GM23338 (cell line): ENCODE measurements around the gene MTHFR. TPM values are rescaled to one million over a fixed set of nuclear protein-coding genes. Genes with fewer than 3 reads are reported as not detected.

Experiments
- ATAC-seq: fragments of 200-7000 bp; cut with Tn5 transposase; 3 replicates; pipeline ENCODE4 v1.9.1; 2020
- DNase-seq: peaks from one replicate; pipeline ENCODE4 v3.0.0-alpha.2; 2015; ENCODE audit warnings: low spot score
- H2AFZ ChIP-seq: fragments of 200-600 bp; sonication (generic); 2 replicates; pipeline ENCODE4 v1.8.0; 2016; ENCODE audit warnings: antibody characterized with exemption, mild to moderate bottlenecking, moderate library complexity
- H3F3A ChIP-seq: fragments of 200-600 bp; sonication (generic); replicated peaks from 2 replicates; pipeline ENCODE4 v1.8.0; 2017; ENCODE audit warnings: antibody characterized with exemption, mixed run types, low read depth
- H3K27ac ChIP-seq: fragments of 200-600 bp; sonication (generic); 2 replicates; pipeline ENCODE4 v1.6.1; 2016; ENCODE audit warnings: low read depth
- H3K27me3 ChIP-seq: fragments of 200-600 bp; sonication (generic); 2 replicates; pipeline ENCODE4 v1.8.0; 2016; ENCODE audit warnings: mild to moderate bottlenecking, mixed run types, moderate library complexity; ENCODE audit not compliant: insufficient read depth
- H3K36me3 ChIP-seq: fragments of 200-600 bp; sonication (generic); 2 replicates; pipeline ENCODE4 v1.8.0; 2016; ENCODE audit warnings: mild to moderate bottlenecking; ENCODE audit not compliant: insufficient read depth
- H3K4me1 ChIP-seq: fragments of 200-600 bp; sonication (generic); 2 replicates; pipeline ENCODE4 v1.8.0; 2016; ENCODE audit warnings: mild to moderate bottlenecking, moderate library complexity; ENCODE audit not compliant: insufficient read depth
- H3K4me2 ChIP-seq: fragments of 200-600 bp; sonication (generic); 2 replicates; pipeline ENCODE4 v1.7.1; 2017; ENCODE audit warnings: mixed run types
- H3K4me3 ChIP-seq: fragments of 200-600 bp; sonication (generic); 2 replicates; pipeline ENCODE4 v1.6.1; 2016; ENCODE audit warnings: mixed run types
- H3K79me2 ChIP-seq: fragments of 200-600 bp; sonication (generic); replicated peaks from 2 replicates; pipeline ENCODE4 v1.8.0; 2017; ENCODE audit warnings: mild to moderate bottlenecking; ENCODE audit not compliant: insufficient read depth
- H3K9me2 ChIP-seq: fragments of 200-600 bp; sonication (generic); 2 replicates; pipeline ENCODE4 v1.8.0; 2017; ENCODE audit not compliant: insufficient read depth
- H4K20me1 ChIP-seq: fragments of 200-600 bp; sonication (generic); replicated peaks from 2 replicates; pipeline ENCODE4 v1.8.0; 2017; ENCODE audit warnings: mild to moderate bottlenecking; ENCODE audit not compliant: insufficient read depth
- H3K27ac Mint-ChIP-seq: 2 replicates; pipeline ENCODE4 v1.8.0; 2020; ENCODE audit warnings: inconsistent platforms, mild to moderate bottlenecking, moderate library complexity, mixed read lengths
- H3K27me3 Mint-ChIP-seq: 3 replicates; pipeline ENCODE4 v1.8.0; 2022; ENCODE audit warnings: low read depth, mild to moderate bottlenecking, moderate library complexity, mixed read lengths, inconsistent platforms; ENCODE audit not compliant: insufficient read depth, poor library complexity
- H3K36me3 Mint-ChIP-seq: 3 replicates; pipeline ENCODE4 v1.8.0; 2021; ENCODE audit warnings: low read depth, mild to moderate bottlenecking, inconsistent platforms, moderate library complexity, mixed read lengths
- H3K4me1 Mint-ChIP-seq: 3 replicates; pipeline ENCODE4 v1.8.0; 2020; ENCODE audit warnings: mild to moderate bottlenecking, inconsistent platforms, mixed read lengths
- H3K4me3 Mint-ChIP-seq: 3 replicates; pipeline ENCODE4 v1.8.0; 2021; ENCODE audit warnings: moderate library complexity, mild to moderate bottlenecking, inconsistent platforms, mixed read lengths
- H3K9me3 Mint-ChIP-seq: 3 replicates; pipeline ENCODE4 v1.8.0; 2020; ENCODE audit warnings: moderate library complexity, mild to moderate bottlenecking, inconsistent platforms, mixed read lengths
- CREB1 ChIP-seq: fragments of 250-450 bp; sonication (Bioruptor Pico); IDR thresholded peaks from 2 replicates; pipeline ENCODE4 v1.5.0; 2020; ENCODE audit warnings: low read depth, mild to moderate bottlenecking, moderate library complexity
- EZH2 ChIP-seq: fragments of 200-600 bp; sonication (generic); IDR thresholded peaks from one replicate; pipeline ENCODE4 v1.8.0; 2017; ENCODE audit warnings: antibody characterized with exemption, mild to moderate bottlenecking, low read depth; ENCODE audit not compliant: unreplicated experiment
- EZH2phosphoT487 ChIP-seq: fragments of 200-600 bp; sonication (generic); IDR thresholded peaks from one replicate; pipeline ENCODE4 v1.8.1; 2018; ENCODE audit warnings: antibody characterized with exemption; ENCODE audit not compliant: unreplicated experiment
- JUNB ChIP-seq: IDR thresholded peaks from one replicate; pipeline ENCODE4 v1.6.1; 2016; ENCODE audit warnings: antibody characterized with exemption; ENCODE audit not compliant: unreplicated experiment
- NANOG ChIP-seq: IDR thresholded peaks from 2 replicates; pipeline ENCODE4 v1.6.1; 2016; ENCODE audit warnings: antibody characterized with exemption, borderline replicate concordance
- POLR2AphosphoS5 ChIP-seq: IDR thresholded peaks from 2 replicates; pipeline ENCODE4 v1.6.1; 2016; ENCODE audit warnings: antibody characterized with exemption, low read depth
- REST ChIP-seq: IDR thresholded peaks from one replicate; pipeline ENCODE4 v1.6.1; 2018; ENCODE audit warnings: antibody characterized with exemption; ENCODE audit not compliant: unreplicated experiment
- STAT1 ChIP-seq: IDR thresholded peaks from one replicate; pipeline ENCODE4 v1.6.1; 2016; ENCODE audit warnings: antibody characterized with exemption; ENCODE audit not compliant: unreplicated experiment
- ZNF114 ChIP-seq: fragments of 250-450 bp; sonication (Bioruptor Pico); IDR thresholded peaks from 2 replicates; pipeline ENCODE4 v1.5.0; 2020; ENCODE audit warnings: mild to moderate bottlenecking, moderate library complexity
- ZNF331 ChIP-seq: fragments of 250-450 bp; sonication (Bioruptor Pico); IDR thresholded peaks from 2 replicates; pipeline ENCODE4 v1.5.0; 2020; ENCODE audit warnings: low read depth, mild to moderate bottlenecking, moderate library complexity
- polyA plus RNA-seq: library from polyadenylated mRNA; unstranded; fragments of >200 nt; fragmentation: Nextera tagmentation; extraction: Ambion mirVana; gene quantifications from 2 replicates; pipeline ENCODE4 v1.2.1, GENCODE V29; 2016
- total RNA-seq: library from RNA; depleted of rRNA; stranded (reverse); fragments of >200 nt; shearing (Covaris generic); gene quantifications from 2 replicates; pipeline ENCODE4 v1.2.3, GENCODE V29; 2014
- TF ChIP-seq, protein P1 (sequence below): IDR thresholded peaks from 2 replicates; pipeline ENCODE4 v1.6.1; 2016; ENCODE audit warnings: antibody characterized with exemption

Gene MTHFR
- total and polyA plus RNA-seq, 2 experiments from 2014 or later, result 6.9 to 21.6 TPM

DNA sequence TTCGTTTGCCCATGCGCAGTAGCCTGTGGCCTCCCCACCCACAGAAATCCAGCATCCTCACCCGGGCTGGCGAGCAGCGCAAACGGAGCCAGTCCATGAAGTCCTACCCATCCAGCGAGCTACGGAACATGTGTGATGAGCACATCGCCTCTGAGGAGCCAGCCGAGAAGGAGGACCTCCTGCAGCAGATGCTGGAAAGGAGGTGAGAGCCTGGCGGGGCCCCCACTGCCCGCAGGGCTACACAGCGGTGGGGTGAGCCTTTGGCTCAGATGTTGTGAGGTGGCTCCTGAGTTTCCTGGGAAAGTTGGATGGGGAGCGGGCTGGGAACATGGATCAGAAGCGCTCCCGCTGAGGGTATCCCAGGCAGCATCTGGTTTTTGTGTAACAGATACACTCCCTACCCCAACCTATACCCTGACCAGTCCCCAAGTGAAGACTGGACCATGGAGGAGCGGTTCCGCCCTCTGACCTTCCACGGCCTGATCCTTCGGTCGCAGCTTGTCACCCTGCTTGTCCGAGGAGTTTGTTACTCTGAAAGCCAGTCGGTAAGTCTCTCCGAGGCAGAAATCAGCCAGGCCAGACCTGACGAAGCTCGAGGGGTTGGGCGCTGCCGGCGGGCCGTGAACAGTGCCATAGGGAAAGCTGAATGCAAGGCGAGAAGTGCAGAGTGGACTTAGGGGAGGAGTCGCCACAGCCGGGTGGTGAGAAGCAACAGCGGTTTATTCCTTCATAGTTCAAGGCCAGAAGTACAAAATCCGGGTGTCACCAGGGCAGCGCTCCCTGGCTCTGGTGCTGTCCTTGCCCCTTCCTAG, 31.4 kb upstream of the MTHFR start:
- H3F3A ChIP-seq, result peaks cover 44% of the 10 kb centered on the region
- H3K27ac Mint-ChIP-seq, result no peak overlapping the region
- no peaks in the 10 kb centered on the region; the same call in 2 of the 3 replicates for H3K4me1 Mint-ChIP-seq
- peaks cover 11% of the 10 kb centered on the region for H3K27me3 Mint-ChIP-seq
- H3K4me1 ChIP-seq, result no peaks in the 10 kb centered on the region
- peaks cover 60% of the 10 kb centered on the region for H3K36me3 ChIP-seq
- no peaks in the 10 kb centered on the region for H3K9me2 ChIP-seq
- H3K27me3 ChIP-seq, result no peaks in the 10 kb centered on the region
- H3K4me3 Mint-ChIP-seq, result no peak overlapping the region
- peaks cover 18% of the 10 kb centered on the region; the same call in 1 of the 2 replicates for H4K20me1 ChIP-seq
- no peak overlapping the region for H3K4me3 ChIP-seq
- no peak overlapping the region for H3K27ac ChIP-seq
- H3K9me3 Mint-ChIP-seq, result no peaks in the 10 kb centered on the region
- TF ChIP-seq, protein P1, sequence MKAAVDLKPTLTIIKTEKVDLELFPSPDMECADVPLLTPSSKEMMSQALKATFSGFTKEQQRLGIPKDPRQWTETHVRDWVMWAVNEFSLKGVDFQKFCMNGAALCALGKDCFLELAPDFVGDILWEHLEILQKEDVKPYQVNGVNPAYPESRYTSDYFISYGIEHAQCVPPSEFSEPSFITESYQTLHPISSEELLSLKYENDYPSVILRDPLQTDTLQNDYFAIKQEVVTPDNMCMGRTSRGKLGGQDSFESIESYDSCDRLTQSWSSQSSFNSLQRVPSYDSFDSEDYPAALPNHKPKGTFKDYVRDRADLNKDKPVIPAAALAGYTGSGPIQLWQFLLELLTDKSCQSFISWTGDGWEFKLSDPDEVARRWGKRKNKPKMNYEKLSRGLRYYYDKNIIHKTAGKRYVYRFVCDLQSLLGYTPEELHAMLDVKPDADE, result no peak
- no peak for TF ChIP-seq EZH2phosphoT487
- TF ChIP-seq EZH2, result no peak
- no peak for TF ChIP-seq JUNB
- TF ChIP-seq STAT1, result no peak
- TF ChIP-seq REST, result no peak
- TF ChIP-seq NANOG, result no peak
- no peak for TF ChIP-seq ZNF114 (CRISPR knock-in tag)
- no peak for ATAC-seq
- no peak overlapping the region for H2AFZ ChIP-seq
- no peaks in the 10 kb centered on the region for H3K79me2 ChIP-seq
- no peak for DNase-seq
- H3K36me3 Mint-ChIP-seq, result peaks cover 88% of the 10 kb centered on the region
- H3K4me2 ChIP-seq, result no peak overlapping the region

GRCh38 chr1:11835441-11836225, 29.9 kb upstream of the MTHFR start:
- peaks cover 47% of the 10 kb centered on the region for H3F3A ChIP-seq
- no peaks in the 10 kb centered on the region for H3K9me3 Mint-ChIP-seq
- H3K36me3 Mint-ChIP-seq, result peaks cover 82% of the 10 kb centered on the region
- H3K27me3 Mint-ChIP-seq, result peaks cover 11% of the 10 kb centered on the region
- no peak overlapping the region for H3K27ac ChIP-seq
- peaks cover 61% of the 10 kb centered on the region for H3K36me3 ChIP-seq
- no peak overlapping the region for H3K4me3 ChIP-seq
- H3K9me2 ChIP-seq, result no peaks in the 10 kb centered on the region
- H4K20me1 ChIP-seq, result peaks cover 24% of the 10 kb centered on the region; the same call in 1 of the 2 replicates
- ATAC-seq (no peak), DNase-seq (no peak)
- H3K4me1 Mint-ChIP-seq, result no peaks in the 10 kb centered on the region; the same call in 2 of the 3 replicates
- H2AFZ ChIP-seq, result no peak overlapping the region
- H3K79me2 ChIP-seq, result no peaks in the 10 kb centered on the region
- H3K27ac Mint-ChIP-seq, result no peak overlapping the region
- no peaks in the 10 kb centered on the region for H3K27me3 ChIP-seq
- H3K4me2 ChIP-seq, result no peak overlapping the region
- no peak overlapping the region for H3K4me3 Mint-ChIP-seq
- H3K4me1 ChIP-seq, result no peaks in the 10 kb centered on the region
- no peak for TF ChIP-seq ZNF331 (CRISPR knock-in tag)
- TF ChIP-seq, protein P1, result no peak
- no peak for TF ChIP-seq EZH2phosphoT487
- TF ChIP-seq JUNB, result no peak
- no peak for TF ChIP-seq EZH2
- no peak for TF ChIP-seq POLR2AphosphoS5
- no peak for TF ChIP-seq NANOG
- TF ChIP-seq CREB1 (CRISPR knock-in tag), result no peak
- TF ChIP-seq REST, result no peak
- no peak for TF ChIP-seq ZNF114 (CRISPR knock-in tag)
